Glutamatergic neuron (in vitro differentiated cells): Measurements from ENCODE around the gene SLC2A5. TPM values are rescaled to one million over a fixed set of nuclear protein-coding genes. Genes with fewer than 3 reads are reported as not detected.
A peak's percentile ranks its signal among the peaks of the same experiment; 100 is the strongest.

ENCODE experiments used
- DNase-seq: peaks from one replicate; pipeline ENCODE4 v3.0.0; 2022
- H3K27ac Mint-ChIP-seq: one replicate; pipeline ENCODE4 v1.8.0; 2020; ENCODE audit warnings: mild to moderate bottlenecking, mixed read lengths, inconsistent platforms; ENCODE audit not compliant: unreplicated experiment
- H3K27me3 Mint-ChIP-seq: one replicate; pipeline ENCODE4 v1.8.0; 2020; ENCODE audit warnings: mild to moderate bottlenecking, moderate library complexity, mixed read lengths, inconsistent platforms; ENCODE audit not compliant: unreplicated experiment
- H3K36me3 Mint-ChIP-seq: one replicate; pipeline ENCODE4 v1.8.0; 2020; ENCODE audit warnings: mild to moderate bottlenecking, mixed read lengths, inconsistent platforms; ENCODE audit not compliant: unreplicated experiment
- H3K4me1 Mint-ChIP-seq: one replicate; pipeline ENCODE4 v1.8.0; 2020; ENCODE audit warnings: mild to moderate bottlenecking, low read depth, mixed read lengths, inconsistent platforms; ENCODE audit not compliant: unreplicated experiment
- H3K4me3 Mint-ChIP-seq: one replicate; pipeline ENCODE4 v1.8.0; 2020; ENCODE audit warnings: mild to moderate bottlenecking, mixed read lengths, inconsistent platforms; ENCODE audit not compliant: unreplicated experiment
- H3K9me3 Mint-ChIP-seq: one replicate; pipeline ENCODE4 v1.8.0; 2020; ENCODE audit warnings: mild to moderate bottlenecking, moderate library complexity, mixed read lengths, inconsistent platforms; ENCODE audit not compliant: unreplicated experiment
- CTCF ChIP-seq: fragments of 200-600 bp; sonication (generic); IDR thresholded peaks from one replicate; pipeline ENCODE4 v1.5.0; 2021; ENCODE audit not compliant: partially characterized antibody, unreplicated experiment
- total RNA-seq: library from RNA; stranded (reverse); fragmentation: NEBNext Ultra II Directional; extraction: Animal tissue kit (Norgen Biotek cat#: 25700); gene quantifications from one replicate; pipeline ENCODE4 v1.2.1, GENCODE V29; 2021; ENCODE audit not compliant: unreplicated experiment

Gene SLC2A5
- total RNA-seq, 1 donor from 2014 or later = 0.64 TPM

DNA sequence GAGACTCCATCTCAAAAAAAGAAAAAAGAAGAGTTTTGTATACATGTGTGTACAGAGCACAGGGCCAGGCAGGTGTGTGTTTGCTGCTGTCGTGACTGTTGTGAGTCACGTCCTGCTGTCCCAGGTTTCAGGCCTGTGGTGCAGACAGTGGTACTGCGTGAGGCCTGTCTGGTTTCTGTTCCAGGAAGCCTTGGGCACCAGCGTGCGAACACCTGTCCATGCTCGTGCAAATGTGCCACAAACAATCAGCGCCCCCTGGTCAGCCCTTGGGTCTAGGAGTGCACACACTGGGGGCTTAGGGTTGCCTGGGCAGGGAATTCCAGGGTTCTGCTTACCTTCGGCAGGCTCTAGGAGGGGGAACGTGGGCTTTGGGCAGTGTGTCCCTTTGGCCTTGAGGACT is 42.5 kb upstream of the SLC2A5 start:
- DNase-seq = no peak
- Mint-ChIP-seq H3K36me3 (no peaks in the 10 kb centered on the region), H3K4me1 (no peaks in the 10 kb centered on the region), H3K4me3 (no peak overlapping the region), H3K27me3 (peaks cover 4% of the 10 kb centered on the region), H3K27ac (no peak overlapping the region), H3K9me3 (no peaks in the 10 kb centered on the region)
- no peak for TF ChIP-seq CTCF

GRCh38 chr1:9111357-9111691 is 41.9 kb upstream of the SLC2A5 start:
- H3K9me3 Mint-ChIP-seq = no peaks in the 10 kb centered on the region
- no peaks in the 10 kb centered on the region for H3K36me3 Mint-ChIP-seq
- H3K4me3 Mint-ChIP-seq = no peak overlapping the region

GRCh38 chr1:9110669-9111356 is 41.4 kb upstream of the SLC2A5 start:
- TF ChIP-seq CTCF = peak; percentile 92
- Mint-ChIP-seq H3K4me1 (no peaks in the 10 kb centered on the region), H3K36me3 (no peaks in the 10 kb centered on the region), H3K27me3 (peaks cover 4% of the 10 kb centered on the region), H3K4me3 (no peak overlapping the region), H3K27ac (no peak overlapping the region), H3K9me3 (no peaks in the 10 kb centered on the region)
- DNase-seq = peak; percentile 96

More at GRCh38 chr1:9111357-9111691, 41.9 kb upstream of the SLC2A5 start:
- Mint-ChIP-seq H3K4me1 (no peaks in the 10 kb centered on the region), H3K27ac (no peak overlapping the region), H3K27me3 (peaks cover 4% of the 10 kb centered on the region)
- TF ChIP-seq CTCF = no peak
- DNase-seq = no peak

- Mint-ChIP-seq H3K4me1 (no peaks in the 10 kb centered on the region), H3K4me3 (no peak overlapping the region), H3K36me3 (no peaks in the 10 kb centered on the region), H3K27ac (no peak overlapping the region), H3K9me3 (no peaks in the 10 kb centered on the region), H3K27me3 (peaks cover 8% of the 10 kb centered on the region)
- no peak for DNase-seq
- TF ChIP-seq CTCF = no peak
These were observed 38.7 kb upstream of the SLC2A5 start for GRCh38 chr1:9108056-9108665.

DNA sequence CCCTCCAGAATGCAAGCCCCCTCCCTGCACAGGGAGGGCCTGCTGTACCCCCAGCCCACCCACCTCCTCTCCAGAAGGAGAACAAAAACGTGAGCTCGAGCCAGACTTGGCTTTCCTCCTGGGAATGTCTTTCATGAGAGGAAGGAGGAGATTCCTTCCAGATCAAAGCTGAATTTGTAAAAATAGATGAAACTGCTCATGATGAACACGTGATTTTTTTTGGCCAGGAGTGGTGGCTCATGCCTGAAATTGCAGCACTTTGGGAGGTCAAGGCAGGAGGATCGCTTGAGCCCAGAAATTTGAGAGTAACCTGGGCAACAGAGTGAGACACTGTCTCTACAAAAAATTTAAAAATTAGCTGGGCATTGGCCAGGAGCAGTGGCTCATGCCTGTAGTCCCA is 37.7 kb upstream of the SLC2A5 start:
- Mint-ChIP-seq H3K4me1 (no peaks in the 10 kb centered on the region), H3K36me3 (no peaks in the 10 kb centered on the region), H3K4me3 (no peak overlapping the region), H3K9me3 (no peaks in the 10 kb centered on the region), H3K27me3 (peaks cover 8% of the 10 kb centered on the region), H3K27ac (no peak overlapping the region)
- no peak for TF ChIP-seq CTCF
- DNase-seq = no peak
